GM12801 (cell line): ENCODE data around the gene TACR1.

Experiments used
- CTCF ChIP-seq: IDR thresholded peaks from one replicate; pipeline ENCODE4 v1.5.1; 2011; ENCODE audit warnings: control low read depth; ENCODE audit not compliant: insufficient read length; ENCODE audit errors: extremely low read depth

Gene TACR1

GRCh38 chr2:75018162-75018561 lies 181.2 kb downstream of the TACR1 start:
- TF ChIP-seq CTCF = no peak

GRCh38 chr2:75012080-75012479 lies 187.2 kb downstream of the TACR1 start:
- TF ChIP-seq CTCF = no peak

GRCh38 chr2:75010571-75010970 lies 188.7 kb downstream of the TACR1 start:
- TF ChIP-seq CTCF = no peak

GRCh38 chr2:75007819-75008218 lies 191.5 kb downstream of the TACR1 start:
- no peak for TF ChIP-seq CTCF

- no peak for TF ChIP-seq CTCF
These were observed 192.3 kb downstream of the TACR1 start for GRCh38 chr2:75007061-75007460.

GRCh38 chr2:75006041-75006440 lies 193.3 kb downstream of the TACR1 start:
- TF ChIP-seq CTCF = no peak

GRCh38 chr2:75003773-75004172 lies 195.5 kb downstream of the TACR1 start:
- TF ChIP-seq CTCF = no peak

- TF ChIP-seq CTCF = no peak
These were observed 196.0 kb downstream of the TACR1 start for GRCh38 chr2:75003276-75003675.
